ENCODE measurements around the gene SLF2. TPM values are rescaled to one million over a fixed set of nuclear protein-coding genes. Genes with fewer than 3 reads are reported as not detected.

SLF2 gene
- total and polyA plus RNA-seq, 4 donors: 4.0 to 18.8 (median 12.1) TPM

- Histone ChIP-seq H3K4me3 (ENCODE audit: low read depth in 1 of 3, low read length in 3 of 3) (no peak overlapping the region), H3K27ac (ENCODE audit: low read depth in 1 of 2, low read length in 2 of 2) (no peak overlapping the region), H3K27me3 (ENCODE audit: control insufficient read depth in 4 of 4, insufficient read depth in 4 of 4, low read length in 3 of 4) (peaks cover 0 to 4% (median 0%) of the 10 kb centered on the region in 4 donors), H3K36me3 (ENCODE audit: control insufficient read depth in 4 of 4, insufficient read depth in 3 of 4, low read depth in 1 of 4, low read length in 3 of 4) (no peaks in the 10 kb centered on the region), H3K9me3 (ENCODE audit: control insufficient read depth in 4 of 4, low read length in 3 of 4) (no peaks in the 10 kb centered on the region), H3K9ac (ENCODE audit: low read depth in 1 of 2, low read length in 2 of 2) (no peak overlapping the region), H3K4me1 (ENCODE audit: control insufficient read depth in 4 of 4, insufficient read depth in 4 of 4, low read length in 3 of 4) (no peaks in the 10 kb centered on the region)
- TF ChIP-seq TAF1 (conservative IDR thresholded peaks at IDR 0.05): no peak
- TF ChIP-seq NR2F2 (IDR thresholded peaks at IDR 0.05): no peak
- TF ChIP-seq EGR1 (IDR thresholded peaks at IDR 0.05; ENCODE audit: low read depth in 2 of 2): no peak
- TF ChIP-seq SP1 (IDR thresholded peaks at IDR 0.05): no peak
- no peak for TF ChIP-seq CTCF (IDR thresholded peaks at IDR 0.05; ENCODE audit: low read depth, low read length, missing input control)
- TF ChIP-seq HNF4A (conservative IDR thresholded peaks at IDR 0.05): no peak
- no peak for TF ChIP-seq RXRA (IDR thresholded peaks at IDR 0.05)
- TF ChIP-seq RAD21 (IDR thresholded peaks at IDR 0.05): no peak
- no peak for TF ChIP-seq YY1 (IDR thresholded peaks at IDR 0.05)
- DNase-seq (ENCODE audit: low spot score): no peak
- WGBS: 91% methylated on average over 7 of the region's 7 CpGs
Measured at GRCh38 chr10:100863433-100863832, 49.3 kb upstream of the SLF2 start.

GRCh38 chr10:100864036-100864885, 48.5 kb upstream of the SLF2 start:
- no peaks in the 10 kb centered on the region for H3K9me3 ChIP-seq (ENCODE audit: control insufficient read depth in 4 of 4, low read length in 3 of 4)
- no peak overlapping the region for H3K4me3 ChIP-seq (ENCODE audit: low read depth in 1 of 3, low read length in 3 of 3)
- no peak for DNase-seq (ENCODE audit: low spot score)
- H3K27me3 ChIP-seq (ENCODE audit: control insufficient read depth in 4 of 4, insufficient read depth in 4 of 4, low read length in 3 of 4): no peaks in the 10 kb centered on the region
- TF ChIP-seq RAD21 (IDR thresholded peaks at IDR 0.05) (no peak), FOXA2 (IDR thresholded peaks at IDR 0.05) (no peak)
- H3K36me3 ChIP-seq (ENCODE audit: control insufficient read depth in 4 of 4, insufficient read depth in 3 of 4, low read depth in 1 of 4, low read length in 3 of 4): no peaks in the 10 kb centered on the region
- 85% methylated on average over 24 of the region's 24 CpGs for WGBS
- no peak overlapping the region for H3K27ac ChIP-seq (ENCODE audit: low read depth in 1 of 2, low read length in 2 of 2)
- H3K9ac ChIP-seq (ENCODE audit: low read depth in 1 of 2, low read length in 2 of 2): no peak overlapping the region
- H3K4me1 ChIP-seq (ENCODE audit: control insufficient read depth in 4 of 4, insufficient read depth in 4 of 4, low read length in 3 of 4): no peaks in the 10 kb centered on the region

- Histone ChIP-seq H3K4me1 (ENCODE audit: control insufficient read depth in 4 of 4, insufficient read depth in 4 of 4, low read length in 3 of 4) (no peaks in the 10 kb centered on the region), H3K4me3 (ENCODE audit: low read depth in 1 of 3, low read length in 3 of 3) (no peak overlapping the region), H3K27ac (ENCODE audit: low read depth in 1 of 2, low read length in 2 of 2) (no peak overlapping the region), H3K9ac (ENCODE audit: low read depth in 1 of 2, low read length in 2 of 2) (no peak overlapping the region), H3K36me3 (ENCODE audit: control insufficient read depth in 4 of 4, insufficient read depth in 3 of 4, low read depth in 1 of 4, low read length in 3 of 4) (no peaks in the 10 kb centered on the region), H3K27me3 (ENCODE audit: control insufficient read depth in 4 of 4, insufficient read depth in 4 of 4, low read length in 3 of 4) (no peaks in the 10 kb centered on the region), H3K9me3 (ENCODE audit: control insufficient read depth in 4 of 4, low read length in 3 of 4) (no peaks in the 10 kb centered on the region)
- no peak for DNase-seq (ENCODE audit: low spot score)
- TF ChIP-seq CTCF (IDR thresholded peaks at IDR 0.05; ENCODE audit: low read depth, low read length, missing input control) (no peak), FOXA1 (IDR thresholded peaks at IDR 0.05) (no peak), YY1 (IDR thresholded peaks at IDR 0.05) (no peak), RAD21 (IDR thresholded peaks at IDR 0.05) (no peak), HNF4G (IDR thresholded peaks at IDR 0.05) (no peak), SP1 (IDR thresholded peaks at IDR 0.05) (no peak), GABPA (IDR thresholded peaks at IDR 0.05 in 1 of 2, conservative IDR thresholded peaks at IDR 0.05 in 1 of 2) (no peak), ZBTB33 (IDR thresholded peaks at IDR 0.05) (no peak), MAX (IDR thresholded peaks at IDR 0.05) (no peak), FOXA2 (IDR thresholded peaks at IDR 0.05) (no peak), HNF4A (conservative IDR thresholded peaks at IDR 0.05) (no peak), REST (IDR thresholded peaks at IDR 0.05) (no peak), TAF1 (conservative IDR thresholded peaks at IDR 0.05) (no peak)
- WGBS: 44% methylated on average over 4 of the region's 4 CpGs
Measured at GRCh38 chr10:100864978-100865377, 47.8 kb upstream of the SLF2 start.

All from liver (tissue), 9 donors.